GM21723 (cell line): ENCODE measurements around the gene ELMO1.

Experiments
- ATAC-seq: cut with Tn5 transposase; IDR thresholded peaks from one replicate; pipeline ENCODE4 v1.9.1; 2021; ENCODE audit warnings: mild to moderate bottlenecking, moderate library complexity; ENCODE audit not compliant: unreplicated experiment

The ELMO1 gene

GRCh38 chr7:36868727-36869411 is 579.8 kb downstream of the ELMO1 start:
- ATAC-seq: no peak

- ATAC-seq: no peak
Measured at GRCh38 chr7:36865019-36865418, 583.6 kb downstream of the ELMO1 start.

GRCh38 chr7:36863901-36864701 is 584.6 kb downstream of the ELMO1 start:
- ATAC-seq: no peak

- ATAC-seq: no peak
Measured at GRCh38 chr7:36862771-36863261, 585.8 kb downstream of the ELMO1 start.

- ATAC-seq: no peak
Measured at GRCh38 chr7:36861656-36862055, 587.0 kb downstream of the ELMO1 start.

GRCh38 chr7:36860681-36861080 is 588.0 kb downstream of the ELMO1 start:
- ATAC-seq: no peak

GRCh38 chr7:36855330-36855729 is 593.3 kb downstream of the ELMO1 start:
- no peak for ATAC-seq

- ATAC-seq: no peak
Measured at GRCh38 chr7:36854652-36855051, 594.0 kb downstream of the ELMO1 start.

- no peak for ATAC-seq
Measured at GRCh38 chr7:36852931-36853330, 595.7 kb downstream of the ELMO1 start.

GRCh38 chr7:36852017-36852416 is 596.6 kb downstream of the ELMO1 start:
- no peak for ATAC-seq

- ATAC-seq: no peak
Measured at GRCh38 chr7:36851382-36851781, 597.3 kb downstream of the ELMO1 start.

GRCh38 chr7:36847946-36848345 is 600.7 kb downstream of the ELMO1 start:
- no peak for ATAC-seq

GRCh38 chr7:36844374-36844773 is 604.3 kb downstream of the ELMO1 start:
- no peak for ATAC-seq

GRCh38 chr7:36840904-36841303 is 607.8 kb downstream of the ELMO1 start:
- ATAC-seq: no peak

- ATAC-seq: no peak
Measured at GRCh38 chr7:36838616-36839225, 609.9 kb downstream of the ELMO1 start.

- ATAC-seq: no peak
Measured at GRCh38 chr7:36831049-36831448, 617.6 kb downstream of the ELMO1 start.

GRCh38 chr7:36827726-36828703 is 620.6 kb downstream of the ELMO1 start:
- no peak for ATAC-seq

- no peak for ATAC-seq
Measured at GRCh38 chr7:36825501-36825900, 623.2 kb downstream of the ELMO1 start.

GRCh38 chr7:36823353-36823752 is 625.3 kb downstream of the ELMO1 start:
- no peak for ATAC-seq

- no peak for ATAC-seq
Measured at GRCh38 chr7:36821617-36822016, 627.0 kb downstream of the ELMO1 start.
